HTERT RPE-1 (cell line): ENCODE results near the gene CTSD.

Source experiments
- in situ Hi-C: fragments of 300-500 bp; cut with MboI; formaldehyde crosslinking; loops from 4 replicates; pipeline ENCODE4 v1.14.3; 2020; ENCODE audit warnings: low sequenced_read_pairs

CTSD gene

DNA sequence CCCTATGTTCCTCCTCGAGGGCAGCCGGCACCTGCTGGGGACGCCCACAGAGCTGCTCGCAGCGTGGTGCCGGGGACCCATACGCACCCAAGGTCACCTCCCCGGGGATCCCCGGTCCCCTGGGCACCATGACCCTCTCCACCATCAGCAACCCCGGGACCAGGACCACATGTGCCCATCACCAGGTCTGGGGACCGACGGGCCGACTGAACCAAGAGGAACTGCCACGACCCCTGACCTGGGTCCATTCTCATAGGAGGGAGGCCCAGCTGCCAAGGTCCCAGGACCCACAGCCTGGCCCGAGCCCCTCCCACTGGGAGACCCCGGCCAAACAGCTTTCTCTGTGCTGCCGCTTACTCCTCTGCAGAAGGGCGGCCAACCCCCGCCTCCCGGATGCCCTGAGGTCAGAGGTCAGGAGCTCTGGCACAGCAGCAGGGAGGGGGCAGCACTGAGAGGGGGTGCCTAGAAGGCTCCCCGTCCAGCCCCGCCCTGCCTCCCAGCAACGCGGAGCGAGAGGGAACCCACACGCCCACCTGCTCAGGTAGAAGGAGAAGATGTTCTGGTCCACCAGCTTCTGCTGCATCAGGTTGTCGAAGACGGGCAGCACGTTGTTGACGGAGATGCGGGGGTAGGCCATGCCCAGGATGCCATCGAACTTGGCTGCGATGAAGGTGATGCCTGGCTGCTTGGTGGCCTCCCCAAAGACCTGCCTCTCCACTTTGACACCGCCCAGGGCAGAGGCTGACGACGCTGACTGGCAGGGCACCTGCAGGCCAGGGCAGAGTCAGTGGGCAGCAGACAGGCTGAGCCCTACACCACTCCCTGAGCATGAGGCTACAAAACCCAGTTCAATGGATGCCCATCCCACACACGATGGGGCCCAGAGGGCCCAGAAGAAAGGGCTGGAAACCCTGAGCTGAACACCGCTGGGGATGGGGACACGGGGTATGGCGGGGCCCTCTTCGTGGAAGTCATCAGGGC lies 6.6 kb downstream of the CTSD start:
- in situ Hi-C loops = no loop called here

DNA sequence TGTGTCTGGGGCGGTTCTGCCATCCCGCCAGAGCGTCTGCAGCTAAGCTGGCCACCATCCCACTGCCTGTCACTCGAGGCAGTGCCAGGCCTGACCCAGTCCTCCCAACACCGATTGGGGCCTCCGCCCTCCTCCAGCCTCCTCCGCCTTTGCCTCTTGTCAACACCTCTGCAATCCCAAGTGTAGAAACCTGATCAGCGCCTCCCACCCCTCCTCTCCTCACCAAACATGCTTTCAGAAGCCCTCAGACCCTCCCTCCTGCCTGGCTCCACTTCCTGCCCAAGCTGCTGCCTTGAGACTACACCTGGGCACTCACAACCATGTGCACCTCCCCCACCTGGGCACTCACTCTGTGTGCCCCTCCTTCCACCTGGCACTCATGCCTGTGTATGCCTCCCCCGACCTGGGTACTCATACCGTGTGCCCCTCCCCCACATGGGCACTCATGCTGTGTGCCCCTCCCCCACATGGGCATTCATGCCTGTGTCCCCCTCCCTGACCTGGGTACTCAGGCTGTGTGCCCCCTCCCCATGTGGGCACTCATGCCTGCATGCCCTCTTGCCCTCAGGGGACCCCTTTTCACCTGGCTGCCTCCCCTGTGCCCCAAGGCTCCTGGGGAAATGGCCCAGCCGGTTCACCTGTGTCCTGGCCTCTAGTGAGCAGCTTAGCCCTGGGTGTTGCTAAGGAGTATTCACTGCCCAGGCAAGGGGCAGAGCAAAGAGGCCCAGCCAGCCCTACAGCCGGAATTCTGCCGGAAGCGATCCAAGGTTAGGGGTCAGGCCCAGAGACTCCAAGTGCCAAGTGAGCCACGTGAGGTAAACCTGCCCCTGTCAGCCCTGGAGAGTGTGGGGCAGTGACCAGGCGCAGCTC lies 7.8 kb downstream of the CTSD start:
- in situ Hi-C loops = no loop called here

DNA sequence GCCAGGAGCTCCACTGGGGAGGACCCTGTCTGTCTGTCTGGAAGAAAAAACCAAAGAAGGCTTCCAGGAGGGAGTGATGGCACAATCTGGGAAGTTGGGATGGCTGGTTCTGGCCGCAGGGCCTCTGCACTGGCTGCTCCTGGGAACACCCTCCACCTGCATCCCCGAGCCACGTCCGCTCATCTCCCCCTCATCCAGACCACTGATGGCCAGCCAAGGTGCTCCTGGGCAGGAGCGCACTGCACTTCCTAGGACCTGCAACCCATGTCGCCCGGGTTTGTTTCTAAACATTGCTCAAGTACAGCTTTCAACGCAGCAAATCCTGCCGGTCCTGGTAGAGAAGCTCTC lies 8.4 kb downstream of the CTSD start:
- in situ Hi-C loops = no loop called here

DNA sequence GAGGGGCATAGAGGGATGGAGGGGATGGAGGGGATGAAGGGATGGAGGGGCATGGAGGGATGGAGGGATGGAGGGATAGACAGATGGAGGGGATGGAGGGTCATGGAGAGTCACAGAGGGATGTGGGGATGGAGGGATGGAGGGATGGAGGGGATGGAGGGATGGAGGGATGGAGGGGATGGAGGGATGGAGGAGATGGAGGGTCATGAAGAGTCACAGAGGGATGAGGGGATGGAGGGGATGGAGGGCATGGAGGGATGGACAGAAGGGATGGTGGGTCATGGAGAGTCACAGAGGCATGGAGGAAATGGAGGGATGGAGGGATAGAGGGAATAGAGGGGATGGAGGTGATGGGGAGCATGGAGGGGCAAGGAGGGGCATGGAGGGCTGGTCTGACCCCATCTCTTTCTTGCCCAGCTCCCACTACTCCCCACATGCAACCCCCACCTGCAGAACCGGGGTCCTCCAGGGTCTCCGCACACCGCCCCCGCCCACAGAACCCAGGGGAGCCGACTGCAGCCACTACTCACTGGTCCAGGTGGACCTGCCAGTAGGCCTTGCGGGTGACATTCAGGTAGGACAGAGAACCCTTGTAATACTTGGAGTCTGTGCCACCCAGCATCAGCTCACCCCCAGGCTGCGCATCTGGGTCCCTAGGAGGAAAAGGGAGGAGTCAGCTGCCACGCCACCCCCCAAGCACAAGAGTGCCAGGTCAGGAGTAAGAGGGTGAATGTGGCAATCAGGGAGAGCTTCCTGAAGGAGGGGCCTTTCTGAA lies 9.2 kb downstream of the CTSD start:
- in situ Hi-C loops = no loop called here

DNA sequence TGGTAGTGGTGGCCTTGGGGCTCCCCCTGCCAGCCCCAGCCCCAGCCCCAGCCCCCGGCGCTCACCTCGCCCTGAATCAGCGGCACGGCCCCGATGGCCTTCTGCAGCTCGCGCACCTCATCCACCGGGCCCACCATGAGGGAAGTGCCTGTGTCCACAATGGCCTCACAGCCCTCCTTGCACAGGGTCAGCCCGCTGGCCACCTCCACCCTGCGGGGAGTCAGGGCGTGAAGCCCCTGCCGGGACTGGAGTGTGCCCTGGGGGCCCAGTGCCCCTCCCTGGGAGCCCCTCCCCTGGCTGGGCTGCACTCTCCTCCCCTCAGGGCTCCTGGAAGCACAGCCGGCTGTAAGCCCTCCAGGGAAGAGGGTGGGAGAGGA lies 9.8 kb downstream of the CTSD start:
- in situ Hi-C loops = no loop called here

DNA sequence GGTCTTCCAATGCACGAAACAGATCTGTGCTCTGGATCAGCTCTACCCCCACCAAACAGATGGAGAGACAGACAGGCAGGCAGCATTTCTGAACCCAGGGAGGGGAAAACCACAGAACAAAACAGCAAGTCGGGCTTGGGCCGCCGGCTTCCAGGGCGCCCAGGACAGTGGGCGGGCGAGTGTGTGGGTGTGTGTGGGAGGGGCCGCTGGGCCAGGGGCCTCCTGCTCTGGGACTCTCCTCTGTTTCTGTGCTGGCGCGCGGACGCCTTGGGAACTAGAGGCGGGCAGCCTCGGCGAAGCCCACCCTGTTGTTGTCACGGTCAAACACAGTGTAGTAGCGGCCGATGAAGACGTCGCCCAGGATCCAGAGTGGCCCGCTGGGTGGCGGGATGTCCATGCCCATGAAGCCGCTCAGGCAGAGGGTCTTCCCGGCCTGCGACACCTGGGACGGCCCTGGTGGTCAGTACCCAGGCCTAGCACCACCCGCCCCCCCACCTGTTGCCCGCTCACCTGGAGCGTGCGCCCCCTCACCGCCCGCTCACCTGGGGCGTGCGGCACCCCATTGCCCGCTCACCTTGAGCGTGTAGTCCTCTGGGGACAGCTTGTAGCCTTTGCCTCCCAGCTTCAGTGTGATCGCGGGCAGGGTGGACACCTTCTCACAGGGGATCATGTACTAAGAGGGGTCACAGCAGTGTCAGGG lies 10.3 kb downstream of the CTSD start:
- in situ Hi-C loops = no loop called here

DNA sequence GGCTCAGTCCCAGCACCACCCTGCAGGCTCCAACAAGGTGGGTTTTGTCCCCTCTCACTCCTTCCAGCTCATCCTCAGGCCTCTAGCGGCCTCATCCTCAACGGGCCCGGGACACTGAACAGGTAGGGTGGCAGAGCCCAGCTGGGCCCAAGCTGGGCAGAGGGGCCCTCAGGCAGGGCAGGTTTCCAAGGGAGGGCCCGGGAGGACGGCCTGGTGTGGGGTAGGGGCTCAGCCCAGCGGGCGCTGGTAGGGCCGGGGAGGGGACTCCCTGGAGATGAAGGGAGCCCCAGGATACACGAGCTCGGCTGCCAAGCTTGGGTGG lies 10.9 kb downstream of the CTSD start:
- in situ Hi-C loops = no loop called here

DNA sequence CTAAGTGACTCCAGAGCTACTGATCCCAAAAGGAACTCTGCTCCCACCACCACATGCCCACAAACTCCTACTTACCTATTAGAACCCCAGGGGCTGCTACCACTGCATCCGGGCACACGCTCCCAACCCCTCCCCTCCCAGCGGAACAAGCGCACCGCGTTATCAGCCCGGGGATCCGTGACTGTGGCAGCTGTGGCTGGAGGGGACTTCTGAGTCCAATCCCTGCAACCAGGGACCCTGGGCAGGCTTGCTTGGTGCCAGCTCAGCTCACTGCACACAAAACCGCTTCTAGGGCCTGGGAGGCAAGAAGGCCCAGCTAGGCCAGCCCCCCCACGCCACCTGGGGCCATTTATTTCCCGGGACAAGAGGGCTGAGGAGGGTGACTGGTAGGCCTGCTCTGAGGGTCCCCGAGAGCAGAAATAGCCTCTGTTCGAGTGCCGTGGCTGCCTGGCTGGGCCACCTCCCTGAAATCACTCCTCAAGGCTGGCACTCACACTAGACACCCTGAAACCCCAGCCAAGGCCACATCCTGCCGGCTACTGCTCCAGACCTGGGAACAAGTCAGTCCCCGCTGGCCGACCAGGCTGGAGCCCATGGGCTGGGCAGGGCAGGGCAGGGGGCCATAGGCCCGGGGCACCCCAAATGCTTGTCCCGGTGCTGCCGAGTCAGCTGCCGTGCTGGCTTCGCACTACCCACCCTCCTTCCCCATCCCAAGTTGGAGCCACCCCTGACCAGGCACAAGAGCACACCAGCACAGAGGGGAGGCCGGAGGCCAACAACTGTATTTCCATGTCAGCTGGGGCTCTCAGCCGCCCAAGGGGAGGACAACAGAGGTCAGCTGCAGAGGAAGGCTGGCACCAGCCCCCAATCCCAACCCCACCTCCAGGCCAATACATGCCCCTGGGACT lies 11.5 kb downstream of the CTSD start:
- in situ Hi-C loops = no loop called here

DNA sequence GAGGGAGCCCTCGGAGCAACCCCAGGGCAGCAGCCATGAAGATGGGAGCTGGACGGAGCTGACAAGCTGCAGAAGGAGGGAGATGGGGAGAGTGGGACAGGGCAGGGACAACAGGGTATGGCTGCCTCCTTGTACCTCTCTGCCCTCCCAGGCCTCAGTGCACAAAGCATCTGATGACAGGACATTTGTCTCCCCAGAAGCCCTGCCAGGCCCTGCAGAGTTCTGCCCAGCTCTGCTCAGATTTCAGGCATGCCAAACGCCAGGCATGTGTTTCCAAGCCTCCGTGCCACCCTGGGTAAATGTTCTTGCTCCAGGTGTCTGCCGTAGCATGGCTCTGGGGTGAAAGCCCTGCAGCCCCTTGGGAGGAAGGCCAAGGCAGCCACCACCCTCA lies 12.2 kb downstream of the CTSD start:
- in situ Hi-C loops = no loop called here

DNA sequence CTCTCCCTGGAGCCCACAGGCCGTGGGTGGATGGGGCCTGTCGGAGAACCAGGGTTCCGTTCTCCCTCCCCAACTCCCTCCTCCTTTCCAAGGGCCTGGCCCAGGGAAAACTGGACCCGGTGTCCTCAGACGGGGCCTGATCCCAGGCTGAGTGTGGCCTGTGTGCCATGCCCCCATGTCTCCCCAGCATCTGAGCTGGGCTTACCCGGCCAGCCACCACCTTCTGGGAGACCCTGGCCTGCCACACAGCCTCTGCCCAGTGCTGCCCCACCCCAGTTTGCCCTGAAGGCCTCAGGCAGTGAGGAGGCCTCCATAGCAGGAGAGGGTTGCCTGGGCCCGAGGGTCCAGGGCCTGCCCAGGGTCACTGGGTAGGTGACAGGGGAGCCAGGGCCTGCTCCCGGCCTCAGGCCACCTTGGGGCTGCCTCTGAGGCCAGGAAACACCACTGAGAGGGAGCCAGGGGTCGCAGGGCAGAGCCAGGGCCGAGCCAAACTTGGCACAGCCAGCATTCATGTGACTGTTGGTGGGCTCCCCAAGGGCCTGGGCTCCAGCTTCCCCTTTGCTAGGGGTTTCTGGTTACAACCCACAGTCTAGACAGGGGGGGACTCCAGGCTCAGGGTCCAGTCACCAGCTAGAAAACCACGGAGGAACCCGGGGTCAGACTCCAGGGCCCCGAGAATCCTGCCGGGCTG lies 12.7 kb downstream of the CTSD start:
- in situ Hi-C loops = no loop called here

DNA sequence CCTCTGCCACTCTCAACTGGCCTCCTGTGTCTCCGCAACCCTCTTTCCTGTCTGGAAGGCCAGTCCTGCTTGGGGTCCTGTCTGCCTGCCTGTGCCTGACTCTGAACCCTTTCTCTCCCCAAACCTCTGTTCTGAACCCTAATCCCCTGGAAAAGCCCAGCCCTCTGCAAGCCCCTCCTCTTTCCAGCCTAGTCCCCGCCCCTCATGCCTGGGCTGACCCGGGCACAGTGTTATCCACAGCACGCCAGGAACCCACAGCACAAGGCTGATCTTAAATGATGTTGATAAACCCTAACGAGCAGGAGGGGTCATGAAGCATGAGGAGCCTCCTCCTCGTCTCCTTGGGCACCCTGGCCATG lies 13.3 kb downstream of the CTSD start, which contains the start of gene IFITM10:
Gene IFITM10, minus strand, starts transcription at position 115 of the 359 bp plus-strand sequence. CDS start 153 bp downstream, outside the sequence.
- in situ Hi-C loops = no loop called here

DNA sequence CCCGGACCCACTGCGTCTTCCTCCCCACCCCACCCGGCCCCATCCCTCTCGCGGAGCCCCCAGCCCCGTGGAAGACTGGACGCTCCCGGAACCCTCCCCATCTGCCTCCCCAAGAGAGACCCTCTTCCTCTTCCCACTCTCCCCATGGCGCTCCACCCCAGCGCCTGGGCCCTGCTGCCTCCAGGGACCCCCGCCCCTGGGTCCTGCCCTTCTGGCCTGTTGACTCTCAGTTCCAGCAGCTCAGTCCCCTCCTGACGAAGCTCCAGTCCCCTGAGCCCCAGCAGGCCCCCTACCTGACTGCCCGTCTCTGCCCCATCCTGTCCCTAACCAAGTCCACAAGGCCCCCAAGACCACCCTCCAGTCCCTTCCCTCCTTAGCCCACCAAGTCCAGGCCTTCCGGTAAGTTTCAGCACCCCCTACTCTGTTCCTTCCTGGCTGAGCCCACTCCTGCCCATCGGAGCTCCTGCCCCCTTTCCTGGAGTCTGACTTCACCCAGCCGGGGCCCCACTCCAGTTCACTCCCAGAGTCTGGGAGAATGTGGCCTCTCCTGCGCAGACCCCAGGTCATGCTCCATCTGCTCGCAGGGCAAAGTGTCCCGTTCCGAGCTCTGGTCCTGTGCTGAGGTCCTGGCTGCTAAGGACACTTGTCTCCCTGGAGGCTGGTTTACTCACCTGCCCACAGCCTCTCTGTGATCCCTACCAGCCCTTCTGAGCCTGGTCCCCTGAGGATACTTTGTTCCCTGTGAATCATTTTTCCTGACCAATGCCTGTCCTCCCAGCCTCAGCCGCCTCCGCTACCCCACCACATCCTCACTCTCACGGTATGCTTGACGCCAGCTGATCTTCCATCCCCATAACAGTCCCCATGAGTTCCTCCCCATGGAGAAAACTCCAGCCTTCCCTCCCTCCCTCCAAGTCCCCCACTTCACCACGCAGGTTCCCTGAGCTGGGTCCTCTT lies 14.1 kb downstream of the CTSD start:
- in situ Hi-C loops = no loop called here

DNA sequence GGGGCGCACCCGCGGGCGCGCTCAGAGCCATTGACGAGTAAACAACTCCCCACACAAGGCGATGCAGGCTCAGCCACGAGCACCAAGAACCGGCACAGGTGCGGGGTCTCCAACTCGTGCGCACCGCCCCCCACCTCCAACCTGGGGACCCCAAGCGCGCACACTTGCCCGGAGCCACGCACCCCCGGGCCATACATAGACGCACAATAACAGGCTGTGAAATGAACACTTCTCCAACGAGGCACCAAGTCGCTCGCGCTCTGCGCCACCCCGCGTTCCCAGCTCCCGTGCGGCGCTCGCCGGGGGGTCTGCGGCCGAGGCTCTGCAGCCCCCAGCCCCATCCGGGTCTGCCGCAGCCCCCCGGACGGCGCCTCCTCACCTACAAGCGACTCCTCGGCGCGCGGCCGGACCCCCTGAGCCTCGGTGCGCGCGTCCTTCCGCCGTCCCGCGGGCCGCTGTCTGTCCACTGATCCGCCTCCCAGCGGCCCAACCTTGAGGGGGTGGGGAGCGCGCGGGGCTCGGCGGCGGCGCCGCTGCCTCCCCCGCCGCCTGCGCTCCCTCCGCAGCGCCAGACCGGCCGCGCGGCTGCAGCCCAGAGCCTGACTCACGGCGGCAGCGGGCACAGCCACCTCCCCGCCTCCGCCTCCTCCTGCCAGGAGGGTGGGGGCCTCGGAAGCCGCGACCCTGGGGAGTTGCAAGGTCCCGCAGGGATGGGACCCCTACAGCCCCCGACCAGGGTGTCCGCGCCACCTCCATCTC lies 14.9 kb downstream of the CTSD start:
- in situ Hi-C loops = no loop called here

DNA sequence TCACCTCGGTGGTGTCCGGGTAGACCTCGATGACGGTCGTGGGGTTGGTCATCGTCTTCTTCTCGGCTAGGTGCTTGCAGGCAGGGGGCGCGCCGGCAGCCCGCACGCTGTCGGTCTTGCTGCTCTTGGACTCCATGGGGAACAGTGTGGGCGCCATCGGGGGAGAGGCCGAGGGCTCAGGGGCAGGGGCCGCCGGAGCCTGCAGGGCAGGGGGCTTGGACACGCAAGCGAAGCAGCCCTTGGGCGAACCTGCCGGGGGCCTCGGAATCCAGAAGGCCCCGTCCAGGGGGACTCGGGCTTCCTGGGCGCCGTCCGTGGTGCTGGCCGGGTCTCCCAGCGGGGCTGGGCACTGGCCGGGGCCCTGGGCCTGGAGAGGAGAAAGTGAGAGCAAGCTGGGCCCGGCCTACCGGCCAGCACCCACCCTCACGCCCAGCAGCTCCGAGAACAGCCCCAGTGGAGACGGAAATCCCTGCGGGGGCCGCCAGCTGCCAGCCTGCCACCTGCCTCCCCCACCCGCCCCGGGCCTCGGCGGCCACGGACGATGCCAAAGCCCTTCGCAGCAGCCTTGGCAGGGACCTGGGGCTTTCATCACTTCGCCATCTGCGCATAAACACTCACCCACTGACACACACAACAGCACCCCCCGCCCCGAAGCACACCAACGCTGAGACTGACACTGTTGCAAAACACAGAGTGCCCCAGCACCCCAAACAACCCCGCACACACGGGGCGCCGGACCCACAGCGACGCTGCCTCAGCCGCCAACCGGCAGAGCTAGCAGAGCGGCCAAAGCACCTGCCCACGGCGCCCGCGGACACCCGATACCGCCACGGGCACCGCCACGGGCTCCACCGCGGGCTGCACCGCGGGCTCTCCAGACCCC lies 15.7 kb downstream of the CTSD start:
- in situ Hi-C loops = no loop called here

DNA sequence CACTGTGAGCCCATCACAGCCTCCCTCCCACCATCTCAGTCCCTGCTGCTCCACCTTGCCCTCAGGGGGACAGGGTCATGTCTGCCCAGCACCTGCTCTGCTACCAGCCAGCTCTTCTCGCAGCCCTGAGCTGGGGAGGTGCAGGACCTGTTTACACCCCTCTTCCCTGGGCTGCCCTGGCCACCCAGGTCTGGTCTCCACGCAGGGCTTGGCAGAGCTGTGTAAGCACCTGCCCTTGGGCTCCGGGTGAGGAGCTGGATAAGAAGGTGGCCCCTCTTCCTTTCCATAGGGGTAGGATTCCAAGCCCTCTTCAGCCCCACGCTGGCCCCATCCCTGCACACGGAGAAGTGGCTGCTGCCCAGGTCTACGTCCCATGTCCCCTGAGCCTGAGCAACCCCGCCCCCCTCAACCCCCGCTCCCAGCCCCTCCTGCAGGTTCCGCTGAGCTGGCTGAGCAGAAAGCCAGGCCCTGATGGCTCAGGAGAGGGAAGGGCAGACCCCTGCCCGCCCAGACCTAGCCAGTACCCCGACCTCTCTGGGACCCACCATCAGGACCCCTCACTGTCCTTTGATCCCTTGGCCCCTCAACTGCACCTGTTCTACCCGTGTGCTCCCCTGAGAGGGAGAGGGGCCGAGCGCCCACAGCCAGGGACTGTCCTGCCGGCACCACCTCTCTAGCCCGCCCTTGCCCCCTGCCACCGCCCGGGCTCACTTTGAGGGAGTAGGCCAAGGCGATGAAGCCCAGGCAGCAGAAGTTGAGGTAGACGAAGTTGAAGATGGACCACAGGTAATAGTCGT lies 16.6 kb downstream of the CTSD start:
- in situ Hi-C loops = no loop called here
